Skin of body (tissue), 2 donors: ENCODE data around the gene HECTD2. TPM values are rescaled to one million over a fixed set of nuclear protein-coding genes. Genes with fewer than 3 reads are reported as not detected.

Source experiments
- small RNA-seq: library from RNA; depleted of rRNA; stranded (forward); fragments of <200 nt; gene quantifications from one replicate; pipeline ENCODE3, GENCODE V24; 2014; ENCODE audit warnings: low replicate concordance
- total RNA-seq: library from RNA; depleted of rRNA; stranded (reverse); fragments of >200 nt; gene quantifications from one replicate; pipeline ENCODE4 v1.2.3, GENCODE V29; 2014

The HECTD2 gene
- total RNA-seq, 1 donor from 2014 or later, result 20.4 TPM

Small RNAs within 50 kb of the gene (small RNA-seq; reads per million reads assigned to genes)
- gene AL161798.1, result not detected
- not detected for gene RPS27P1

Other genes with a start within 250 kb of the HECTD2 start
- gene PCGF5, start 189.7 kb upstream of the HECTD2 start, total RNA-seq, result 23.8 TPM
- gene PPP1R3C, start 222.7 kb downstream of the HECTD2 start, total RNA-seq, result 71.7 TPM